GM21529 (cell line): Measurements from ENCODE around the gene TPSAB1.

Experiments
- ATAC-seq: cut with Tn5 transposase; IDR thresholded peaks from one replicate; pipeline ENCODE4 v1.9.1; 2021; ENCODE audit not compliant: unreplicated experiment

The TPSAB1 gene

DNA sequence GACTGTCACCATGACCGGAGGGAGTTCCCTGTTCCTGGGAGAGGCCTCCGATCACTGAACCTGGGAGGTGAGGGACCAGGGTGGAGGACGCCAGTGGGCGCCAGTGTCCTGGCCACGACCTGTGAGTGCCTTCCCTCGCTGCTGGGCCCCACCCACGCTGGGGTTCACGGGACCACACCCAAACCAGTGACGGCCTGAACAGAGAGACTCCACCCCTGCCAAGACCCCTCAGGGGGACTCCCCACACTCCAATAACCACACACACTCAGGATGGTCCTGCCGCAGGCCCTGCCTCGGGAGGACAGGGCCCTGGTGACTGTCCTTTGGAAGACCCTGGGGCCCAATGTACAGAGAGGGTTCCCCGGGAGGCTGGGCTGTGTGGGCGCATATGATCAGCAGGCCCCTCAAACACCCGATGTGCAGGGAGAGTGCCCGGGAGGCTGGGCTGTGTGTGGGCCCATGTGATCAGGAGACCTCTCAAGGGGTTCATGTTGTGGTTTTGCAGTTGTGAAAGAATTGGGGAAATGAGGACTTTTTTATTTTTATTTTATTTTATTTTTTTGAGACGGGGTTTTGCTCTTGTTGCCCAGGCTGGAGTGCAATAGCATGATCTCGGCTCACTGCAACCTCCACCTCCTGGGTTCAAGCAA is 41.9 kb downstream of the TPSAB1 start:
- no peak for ATAC-seq

DNA sequence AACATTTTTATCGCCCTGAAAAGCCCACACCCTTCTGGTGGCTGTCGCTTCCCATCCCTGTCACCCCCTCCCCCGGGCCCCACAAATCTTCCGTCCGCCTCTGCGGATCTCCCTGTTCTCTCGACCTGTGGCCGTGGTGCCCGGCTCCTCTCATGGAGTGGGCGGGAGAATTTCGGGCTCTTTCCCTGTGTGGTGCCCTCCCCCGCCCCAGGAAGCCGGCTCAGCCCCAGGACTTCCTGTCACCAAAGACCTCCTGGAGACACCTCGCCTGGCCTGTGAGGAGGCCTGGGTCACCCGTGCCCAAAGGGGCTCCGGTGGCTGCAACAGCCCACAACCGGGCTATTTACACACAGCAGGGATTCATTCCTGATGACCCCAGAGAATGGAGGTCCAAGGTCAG is 42.8 kb downstream of the TPSAB1 start:
- no peak for ATAC-seq

DNA sequence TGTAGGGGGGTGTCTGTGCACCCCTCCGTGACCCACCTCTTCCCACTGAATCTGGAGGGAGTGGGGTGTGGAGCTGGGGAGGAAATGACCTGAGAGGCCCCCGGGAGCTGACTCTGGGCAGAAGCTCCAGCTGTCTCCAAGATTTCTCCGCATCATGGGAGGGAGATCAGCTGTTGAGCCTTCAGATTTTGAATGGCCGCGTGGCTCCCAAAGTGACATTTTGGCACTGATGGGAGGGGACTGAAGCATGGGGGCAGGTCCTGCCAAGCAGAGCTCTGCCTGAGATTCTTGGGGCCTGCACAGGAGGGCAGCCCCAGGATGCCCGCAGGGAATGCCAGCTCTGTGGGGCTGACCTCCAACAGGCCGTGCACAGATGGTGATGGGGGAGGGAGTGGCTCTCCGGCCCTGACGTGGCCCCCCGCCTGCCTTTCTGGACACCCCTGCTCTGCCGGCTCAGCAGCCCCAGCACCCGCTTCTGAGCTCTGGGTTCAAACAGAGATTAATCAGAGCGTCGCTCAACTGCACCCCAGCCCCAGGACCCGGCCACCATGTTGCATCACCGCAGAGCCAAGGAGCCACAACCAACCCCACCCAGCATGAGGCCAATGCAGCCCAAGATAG is 43.6 kb downstream of the TPSAB1 start:
- ATAC-seq: no peak

DNA sequence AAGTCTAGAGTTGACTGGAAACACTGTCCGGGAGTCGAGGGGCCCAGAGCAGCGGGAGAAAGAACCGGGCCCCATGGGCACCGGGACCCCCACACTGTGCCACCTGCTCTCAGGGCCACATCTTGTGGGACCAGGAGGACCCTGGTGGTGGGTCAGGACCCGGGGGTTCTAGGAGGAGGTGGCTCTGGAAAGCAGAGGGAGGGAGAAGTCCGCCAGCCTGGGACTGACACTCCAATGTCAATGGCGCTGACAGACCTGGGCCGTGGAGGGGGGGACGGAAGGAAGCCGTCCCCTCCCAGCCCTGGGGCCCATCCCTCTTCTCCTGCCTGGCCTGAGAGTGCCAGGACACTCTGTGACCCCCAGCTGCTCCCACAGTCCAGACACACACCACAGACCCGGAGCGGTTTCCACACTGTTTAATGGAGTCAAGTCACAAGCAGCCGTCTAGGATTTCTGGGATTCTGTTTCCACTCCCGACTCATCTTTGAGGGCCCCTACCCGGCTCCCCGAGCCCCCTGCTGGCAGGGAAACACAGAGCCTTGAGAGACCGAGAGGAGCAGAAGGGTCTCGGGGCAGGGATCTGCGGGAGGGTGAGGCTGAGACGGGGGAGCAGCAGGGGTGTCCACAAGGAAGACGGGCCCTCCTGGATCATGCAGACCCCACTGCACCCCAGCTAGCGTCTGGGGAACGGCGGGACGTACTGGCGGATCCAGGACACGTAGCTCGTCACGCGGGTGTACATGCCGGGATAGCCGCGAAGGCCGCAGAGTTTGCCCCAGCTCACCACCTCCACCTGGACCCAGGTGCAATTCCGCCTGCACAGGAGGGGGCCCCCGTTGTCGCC is 45.4 kb downstream of the TPSAB1 start:
- ATAC-seq: no peak

DNA sequence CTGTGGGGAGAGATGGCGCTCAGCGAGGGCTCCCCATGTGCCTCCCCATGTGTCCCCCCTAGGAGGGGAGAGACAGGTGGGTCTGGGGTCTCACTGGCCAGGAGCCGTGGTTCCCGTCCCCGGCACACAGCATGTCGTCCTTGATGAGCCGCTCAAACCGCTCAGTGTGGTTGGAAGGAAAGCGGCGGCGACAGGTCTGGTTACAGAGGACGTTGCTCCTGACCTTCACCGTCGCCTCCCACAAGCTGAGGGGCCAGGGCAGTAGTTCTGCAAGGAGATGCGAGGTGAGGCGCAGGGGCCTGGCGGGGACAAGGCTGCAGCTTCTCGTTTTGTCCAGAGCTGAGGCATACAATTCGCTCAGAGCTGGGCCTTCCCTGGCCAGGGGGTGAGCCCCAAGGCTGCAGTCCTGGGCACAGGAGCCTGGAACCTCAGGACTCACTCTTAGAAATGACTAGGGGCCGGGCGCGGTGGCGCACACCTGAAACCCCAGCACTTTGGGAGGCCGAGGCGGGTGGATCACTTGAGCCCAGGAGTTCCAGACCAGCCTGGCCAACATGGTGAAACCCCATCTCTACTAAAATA is 46.1 kb downstream of the TPSAB1 start:
- ATAC-seq: no peak

DNA sequence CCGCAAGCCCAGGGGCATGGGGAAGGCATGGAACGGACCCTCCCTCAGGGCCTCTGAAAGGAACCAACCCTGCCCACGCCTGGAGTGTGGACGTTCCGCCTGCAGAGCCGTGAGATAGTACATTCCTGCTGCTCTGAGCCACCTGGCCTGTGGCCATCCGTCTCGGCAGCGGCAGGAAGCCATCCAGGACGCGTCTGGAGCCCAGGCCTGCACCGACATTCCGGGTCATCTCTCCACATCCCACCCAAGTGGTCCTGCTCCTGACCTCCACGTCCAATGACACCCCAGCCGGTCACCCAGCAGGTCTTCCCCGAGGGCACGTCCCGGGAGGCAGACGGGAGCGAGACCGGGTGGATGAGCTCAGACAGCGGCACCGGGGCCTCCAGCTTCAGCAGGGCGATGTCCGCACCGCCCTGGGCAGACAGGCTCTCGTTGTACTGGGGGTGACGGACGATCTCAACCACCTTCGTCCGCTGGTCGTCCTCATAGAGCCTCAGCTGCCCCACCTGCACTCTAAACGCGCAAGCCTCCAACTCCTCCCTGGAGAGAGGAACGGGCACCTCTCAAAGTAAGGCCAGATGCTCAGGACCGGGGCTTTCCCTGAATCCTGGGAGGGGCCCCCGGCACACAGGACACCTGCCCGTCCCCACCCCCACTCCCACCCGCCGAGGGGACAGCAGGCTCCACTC is 47.6 kb downstream of the TPSAB1 start:
- no peak for ATAC-seq

GRCh38 chr16:1288813-1289476 is 48.4 kb downstream of the TPSAB1 start:
- ATAC-seq: no peak

- no peak for ATAC-seq
Measured at GRCh38 chr16:1289477-1289866, 49.0 kb downstream of the TPSAB1 start.

GRCh38 chr16:1290063-1290501 is 49.6 kb downstream of the TPSAB1 start:
- no peak for ATAC-seq

- no peak for ATAC-seq
Measured at GRCh38 chr16:1290860-1291575, 50.5 kb downstream of the TPSAB1 start.

DNA sequence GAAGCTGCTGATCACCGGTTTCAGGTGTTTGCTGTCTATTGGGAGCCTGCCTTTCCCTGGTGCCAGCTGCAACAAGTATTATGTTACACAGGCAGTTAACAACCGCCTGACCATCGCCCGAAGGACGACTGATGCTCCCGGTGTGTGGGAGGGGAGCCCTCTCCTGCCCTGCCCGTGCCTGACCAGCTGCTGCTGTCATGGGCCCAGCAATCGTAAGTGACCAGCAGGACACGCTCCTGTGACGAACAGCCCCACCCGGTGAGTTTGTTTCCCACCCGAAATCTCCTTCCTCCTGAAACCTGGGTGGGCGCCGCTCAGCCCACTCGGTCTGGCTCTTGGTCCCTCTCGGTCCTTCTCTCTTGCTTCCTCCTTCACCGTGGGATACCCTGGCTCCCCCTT is 51.1 kb downstream of the TPSAB1 start:
- no peak for ATAC-seq
